ENCODE measurements around the gene SEMA4D.

DNA sequence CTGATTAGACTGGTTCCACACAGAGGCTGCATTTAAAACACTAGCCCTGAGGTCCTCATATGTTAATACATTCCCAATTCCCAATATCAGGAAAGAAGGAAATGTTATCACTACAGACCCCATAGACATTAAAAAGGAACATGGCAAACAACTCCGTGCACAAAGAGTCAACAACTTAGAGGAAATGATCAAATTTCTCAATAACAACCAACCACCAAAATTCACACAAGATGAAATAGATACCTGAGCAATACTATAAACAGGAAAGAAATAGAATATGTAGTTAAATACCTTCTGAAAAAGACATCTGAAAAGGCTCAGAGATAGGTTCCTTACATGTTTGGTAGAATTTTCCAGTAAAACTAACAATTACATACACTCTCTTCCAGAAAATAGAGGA is 28.9 kb downstream of the SEMA4D start:
- TF ChIP-seq CTCF (IDR thresholded peaks at IDR 0.05) (no peak), ZFX (IDR thresholded peaks at IDR 0.05; ENCODE audit: borderline replicate concordance) (no peak)
